GM13976 (cell line): ENCODE data around the gene POU6F1.

Experiments
- DNase-seq: peaks from one replicate; pipeline ENCODE4 v3.0.0; 2012; ENCODE audit warnings: low spot score
- in situ Hi-C: fragments of 300-500 bp; cut with MboI; formaldehyde crosslinking; loops from one replicate; pipeline ENCODE4 v1.12.0; 2022; ENCODE audit warnings: low sequenced_read_pairs, mixed read lengths, inconsistent platforms; ENCODE audit not compliant: unreplicated experiment
- TF ChIP-seq, protein P1 (sequence below): IDR thresholded peaks from 2 replicates; pipeline ENCODE4 v1.5.1; 2012; ENCODE audit warnings: borderline replicate concordance, mild to moderate bottlenecking; ENCODE audit not compliant: insufficient read depth; ENCODE audit errors: extremely low read depth, missing control alignments, control extremely low read depth

POU6F1 gene

GRCh38 chr12:51199366-51199945, 18.4 kb downstream of the POU6F1 start:
- DNase-seq = no peak
- in situ Hi-C loops = no loop called here
- TF ChIP-seq, protein P1, sequence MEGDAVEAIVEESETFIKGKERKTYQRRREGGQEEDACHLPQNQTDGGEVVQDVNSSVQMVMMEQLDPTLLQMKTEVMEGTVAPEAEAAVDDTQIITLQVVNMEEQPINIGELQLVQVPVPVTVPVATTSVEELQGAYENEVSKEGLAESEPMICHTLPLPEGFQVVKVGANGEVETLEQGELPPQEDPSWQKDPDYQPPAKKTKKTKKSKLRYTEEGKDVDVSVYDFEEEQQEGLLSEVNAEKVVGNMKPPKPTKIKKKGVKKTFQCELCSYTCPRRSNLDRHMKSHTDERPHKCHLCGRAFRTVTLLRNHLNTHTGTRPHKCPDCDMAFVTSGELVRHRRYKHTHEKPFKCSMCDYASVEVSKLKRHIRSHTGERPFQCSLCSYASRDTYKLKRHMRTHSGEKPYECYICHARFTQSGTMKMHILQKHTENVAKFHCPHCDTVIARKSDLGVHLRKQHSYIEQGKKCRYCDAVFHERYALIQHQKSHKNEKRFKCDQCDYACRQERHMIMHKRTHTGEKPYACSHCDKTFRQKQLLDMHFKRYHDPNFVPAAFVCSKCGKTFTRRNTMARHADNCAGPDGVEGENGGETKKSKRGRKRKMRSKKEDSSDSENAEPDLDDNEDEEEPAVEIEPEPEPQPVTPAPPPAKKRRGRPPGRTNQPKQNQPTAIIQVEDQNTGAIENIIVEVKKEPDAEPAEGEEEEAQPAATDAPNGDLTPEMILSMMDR = no peak

DNA sequence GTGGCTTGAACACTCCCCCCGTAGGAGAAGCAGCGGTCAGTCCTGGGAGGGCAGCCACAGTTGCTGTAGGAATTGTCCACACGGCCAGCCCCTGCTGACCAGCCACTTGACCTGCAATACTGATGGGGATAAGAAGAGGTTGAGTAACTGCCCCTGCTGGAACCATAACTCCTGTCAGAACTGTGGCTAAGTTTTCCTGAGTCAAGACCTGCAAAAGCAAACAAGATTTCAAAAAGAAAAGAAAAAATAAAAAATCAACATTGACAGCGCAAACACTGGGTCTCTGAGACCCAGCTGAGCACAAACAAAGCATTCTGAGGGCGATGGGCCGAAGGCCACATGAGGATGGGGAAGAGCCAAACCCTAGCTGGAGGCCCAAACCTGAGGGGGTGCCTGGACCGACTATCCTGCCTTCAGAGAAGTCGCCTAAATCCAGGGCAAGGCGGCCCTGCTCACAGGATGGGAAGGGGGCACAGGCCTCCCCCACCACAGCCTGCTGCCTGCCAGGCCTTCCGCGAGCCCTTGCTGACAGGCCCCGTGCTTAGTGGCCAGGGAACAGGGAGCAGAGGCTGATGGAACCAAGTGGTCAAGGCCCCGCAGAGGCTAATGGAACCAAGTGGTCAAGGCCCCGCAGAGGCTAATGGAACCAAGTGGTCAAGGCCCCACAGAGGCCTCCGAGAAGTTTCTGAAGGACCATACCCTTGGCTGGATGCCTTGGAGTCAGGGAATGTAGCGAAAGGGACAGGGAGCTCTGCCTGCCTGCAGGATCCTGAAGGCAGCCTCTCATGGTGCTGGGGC, 19.1 kb downstream of the POU6F1 start:
- DNase-seq = no peak
- in situ Hi-C loops = no loop called here
- TF ChIP-seq, protein P1 = no peak

DNA sequence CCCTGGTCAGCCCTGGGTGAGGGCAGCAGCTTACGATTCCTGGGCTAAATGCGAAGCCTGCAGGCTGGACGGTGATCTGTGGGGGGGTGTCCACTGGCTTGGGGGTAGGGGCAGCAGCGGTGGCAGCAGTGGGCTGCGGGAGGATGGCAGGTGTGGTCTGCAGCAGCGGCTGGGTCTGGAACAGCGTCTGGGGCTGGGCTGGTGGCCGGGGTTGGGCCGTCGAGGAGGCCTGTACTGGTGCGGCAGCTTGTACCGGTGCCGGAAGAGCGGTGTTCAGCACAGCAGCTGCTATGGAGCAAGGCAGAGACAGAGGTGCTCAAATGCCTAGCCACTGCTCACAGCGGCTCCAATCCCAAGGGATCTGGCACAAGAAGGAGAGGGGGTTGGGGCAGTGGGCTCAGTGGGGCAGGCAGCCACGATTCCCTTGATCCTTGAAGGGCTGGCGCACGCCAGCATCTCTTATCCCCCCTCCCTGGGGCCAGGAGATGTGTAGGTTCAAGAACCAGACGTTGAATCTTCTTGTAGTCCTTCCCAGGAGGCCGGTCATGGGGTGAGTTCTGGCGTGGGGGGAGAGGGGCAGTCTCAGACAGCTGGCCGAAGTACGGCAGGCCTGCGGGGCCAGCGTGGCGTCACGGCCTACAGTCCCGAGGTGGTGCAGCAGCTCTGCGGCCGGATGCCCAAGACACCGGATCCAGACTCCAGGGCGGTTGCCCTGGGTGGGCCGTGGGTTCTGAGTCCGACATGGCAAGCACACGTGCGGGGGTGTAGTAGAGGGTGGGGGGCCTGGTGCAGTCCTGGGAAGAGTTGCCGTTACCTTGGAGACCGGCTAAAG, 19.9 kb downstream of the POU6F1 start:
- no peak for DNase-seq

DNA sequence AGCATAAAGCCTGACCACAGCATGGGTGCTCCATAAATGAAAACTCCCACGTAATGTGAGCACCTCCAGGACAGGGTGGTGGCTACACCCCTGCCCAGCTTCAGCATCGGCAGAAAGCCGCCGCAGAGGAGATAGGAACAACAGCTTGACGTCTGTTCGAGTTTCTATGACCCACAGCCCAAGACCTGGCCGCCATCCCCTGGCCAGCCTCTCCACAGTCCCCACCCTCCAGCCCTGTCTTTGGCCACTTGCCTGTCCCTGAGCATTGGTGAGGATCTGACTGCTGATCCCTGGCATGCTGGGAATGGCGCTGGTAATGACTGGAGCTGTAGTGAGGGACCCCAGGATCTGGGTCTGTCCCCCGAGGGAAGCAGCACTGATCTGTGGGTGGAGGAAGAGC, 21.3 kb downstream of the POU6F1 start:
- in situ Hi-C loops = no loop called here
- TF ChIP-seq, protein P1 = no peak
- DNase-seq = no peak

More for the DNA sequence above, 19.9 kb downstream of the POU6F1 start:
- in situ Hi-C loops = no loop called here
- TF ChIP-seq, protein P1 = no peak

DNA sequence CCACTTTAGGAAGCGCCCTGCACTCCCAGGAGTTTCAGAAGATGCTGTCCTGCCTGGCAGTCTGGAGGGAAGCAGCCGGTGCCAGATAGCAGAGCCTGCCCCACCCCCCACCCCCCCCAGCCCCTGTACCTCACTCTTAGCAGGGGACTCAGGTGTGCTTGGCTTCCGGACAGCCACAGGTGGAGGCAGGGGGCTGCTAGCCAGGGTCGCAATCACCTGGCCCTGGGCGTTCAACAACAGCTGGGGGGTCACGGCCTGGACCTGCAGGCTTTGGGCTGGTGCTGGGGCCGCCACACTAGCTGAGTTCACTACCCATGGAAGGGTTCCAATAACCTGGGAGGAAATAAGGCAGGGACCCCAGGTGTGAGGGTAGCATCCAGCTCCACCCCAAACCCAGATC, 22.0 kb downstream of the POU6F1 start:
- TF ChIP-seq, protein P1 = no peak
- DNase-seq = no peak
- in situ Hi-C loops = no loop called here

- in situ Hi-C loops = no loop called here
- DNase-seq = no peak
- TF ChIP-seq, protein P1 = no peak
Observed at GRCh38 chr12:51192284-51192671, 25.6 kb downstream of the POU6F1 start.
